A549 (cell line): ENCODE data around the gene ORC4.

ENCODE experiments used
- CBX2 ChIP-seq: fragments of 200-600 bp; sonication (generic); IDR thresholded peaks from 2 replicates; pipeline ENCODE4 v1.6.1; 2016; ENCODE audit warnings: low read depth, mild to moderate bottlenecking, borderline replicate concordance
- CEBPB ChIP-seq, 2 experiments: fragments of >200 bp in 1 of 2; sonication (Bioruptor Twin) in 1 of 2; formaldehyde crosslinking in 1 of 2; IDR thresholded peaks; 2 replicates each; pipeline ENCODE4 v1.6.1; 2012 to 2016
- ELK1 ChIP-seq: fragments of 150-350 bp; IDR thresholded peaks from 2 replicates; pipeline ENCODE4 v1.6.1; 2014; ENCODE audit warnings: low read depth, mild to moderate bottlenecking, low read length
- EP300 ChIP-seq, 2 experiments: fragments of >200 bp; sonication (Bioruptor Twin); formaldehyde crosslinking; IDR thresholded peaks; 2 replicates in 1 of 2; 3 replicates in 1 of 2; pipeline ENCODE4 v1.6.1; 2016 to 2017
- KDM5A ChIP-seq: fragments of 200-600 bp; sonication (generic); IDR thresholded peaks from 2 replicates; pipeline ENCODE4 v1.6.1; 2016; ENCODE audit warnings: antibody characterized with exemption, mild to moderate bottlenecking
- MAZ ChIP-seq: fragments of 150-350 bp; IDR thresholded peaks from 2 replicates; pipeline ENCODE4 v1.6.1; 2014; ENCODE audit warnings: antibody characterized with exemption, low read depth, low read length, borderline replicate concordance
- PBX3 ChIP-seq: IDR thresholded peaks from 2 replicates; pipeline ENCODE4 v1.6.1; 2012
- PHF8 ChIP-seq: fragments of 200-600 bp; sonication (generic); IDR thresholded peaks from 2 replicates; pipeline ENCODE4 v1.6.1; 2016; ENCODE audit warnings: low read depth, mild to moderate bottlenecking, antibody characterized with exemption, moderate library complexity, borderline replicate concordance
- POLR2A ChIP-seq: IDR thresholded peaks from 2 replicates; pipeline ENCODE4 v1.6.1; 2012; ENCODE audit warnings: mild to moderate bottlenecking, low read length
- SMC3 ChIP-seq: fragments of >200 bp; sonication (Bioruptor Twin); formaldehyde crosslinking; IDR thresholded peaks from 3 replicates; pipeline ENCODE4 v1.6.1; 2018; ENCODE audit warnings: inconsistent platforms
- TF ChIP-seq, protein P1 (sequence below): fragments of >200 bp; sonication (Bioruptor Twin); formaldehyde crosslinking; IDR thresholded peaks from 3 replicates; pipeline ENCODE4 v1.5.1; 2016
- TF ChIP-seq, protein P2 (sequence below): IDR thresholded peaks from 2 replicates; pipeline ENCODE4 v1.6.1; 2012

DNA sequence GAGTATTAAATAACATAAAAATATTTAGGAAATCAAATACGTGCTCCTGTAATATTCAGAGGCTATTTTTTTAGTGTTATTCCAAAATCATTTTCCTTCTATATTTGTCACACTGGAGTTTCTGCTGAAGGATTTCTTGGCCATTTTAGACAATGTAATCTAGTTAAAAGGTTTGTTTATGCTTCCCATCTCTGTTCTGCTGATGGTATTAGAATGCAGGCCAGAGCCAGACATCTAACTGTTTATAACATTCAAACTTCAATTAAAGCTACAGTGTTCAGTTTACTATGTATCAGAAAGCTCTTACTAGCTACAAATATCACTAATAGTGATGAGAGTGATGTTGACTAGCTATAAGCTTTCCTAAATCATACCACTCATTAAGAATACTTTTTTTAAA lies 8.2 kb upstream of the ORC4 start:
- TF ChIP-seq, protein P1, sequence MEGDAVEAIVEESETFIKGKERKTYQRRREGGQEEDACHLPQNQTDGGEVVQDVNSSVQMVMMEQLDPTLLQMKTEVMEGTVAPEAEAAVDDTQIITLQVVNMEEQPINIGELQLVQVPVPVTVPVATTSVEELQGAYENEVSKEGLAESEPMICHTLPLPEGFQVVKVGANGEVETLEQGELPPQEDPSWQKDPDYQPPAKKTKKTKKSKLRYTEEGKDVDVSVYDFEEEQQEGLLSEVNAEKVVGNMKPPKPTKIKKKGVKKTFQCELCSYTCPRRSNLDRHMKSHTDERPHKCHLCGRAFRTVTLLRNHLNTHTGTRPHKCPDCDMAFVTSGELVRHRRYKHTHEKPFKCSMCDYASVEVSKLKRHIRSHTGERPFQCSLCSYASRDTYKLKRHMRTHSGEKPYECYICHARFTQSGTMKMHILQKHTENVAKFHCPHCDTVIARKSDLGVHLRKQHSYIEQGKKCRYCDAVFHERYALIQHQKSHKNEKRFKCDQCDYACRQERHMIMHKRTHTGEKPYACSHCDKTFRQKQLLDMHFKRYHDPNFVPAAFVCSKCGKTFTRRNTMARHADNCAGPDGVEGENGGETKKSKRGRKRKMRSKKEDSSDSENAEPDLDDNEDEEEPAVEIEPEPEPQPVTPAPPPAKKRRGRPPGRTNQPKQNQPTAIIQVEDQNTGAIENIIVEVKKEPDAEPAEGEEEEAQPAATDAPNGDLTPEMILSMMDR = no peak
- TF ChIP-seq POLR2A = no peak
- no peak for TF ChIP-seq ELK1
- TF ChIP-seq CEBPB (IDR thresholded peaks at IDR 0.05) = no peak
- TF ChIP-seq, protein P2, sequence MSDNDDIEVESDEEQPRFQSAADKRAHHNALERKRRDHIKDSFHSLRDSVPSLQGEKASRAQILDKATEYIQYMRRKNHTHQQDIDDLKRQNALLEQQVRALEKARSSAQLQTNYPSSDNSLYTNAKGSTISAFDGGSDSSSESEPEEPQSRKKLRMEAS = no peak
- TF ChIP-seq CBX2 = no peak
- TF ChIP-seq PBX3 = no peak
- TF ChIP-seq EP300 (IDR thresholded peaks at IDR 0.05) = no peak
- TF ChIP-seq PHF8 = no peak
- no peak for TF ChIP-seq SMC3
- no peak for TF ChIP-seq MAZ
- no peak for TF ChIP-seq KDM5A
